NCI-H146 (cell line): ENCODE data around the gene IQCK.
A peak's percentile ranks its signal among the peaks of the same experiment; 100 is the strongest.

Experiments
- DNase-seq: peaks from one replicate; lab custom pipeline; 2025; lab: John Stamatoyannopoulos, UW

IQCK gene

GRCh38 chr16:19718624-19718965 lies 524 bp downstream of the IQCK start:
- peak; percentile 59 for DNase-seq

DNA sequence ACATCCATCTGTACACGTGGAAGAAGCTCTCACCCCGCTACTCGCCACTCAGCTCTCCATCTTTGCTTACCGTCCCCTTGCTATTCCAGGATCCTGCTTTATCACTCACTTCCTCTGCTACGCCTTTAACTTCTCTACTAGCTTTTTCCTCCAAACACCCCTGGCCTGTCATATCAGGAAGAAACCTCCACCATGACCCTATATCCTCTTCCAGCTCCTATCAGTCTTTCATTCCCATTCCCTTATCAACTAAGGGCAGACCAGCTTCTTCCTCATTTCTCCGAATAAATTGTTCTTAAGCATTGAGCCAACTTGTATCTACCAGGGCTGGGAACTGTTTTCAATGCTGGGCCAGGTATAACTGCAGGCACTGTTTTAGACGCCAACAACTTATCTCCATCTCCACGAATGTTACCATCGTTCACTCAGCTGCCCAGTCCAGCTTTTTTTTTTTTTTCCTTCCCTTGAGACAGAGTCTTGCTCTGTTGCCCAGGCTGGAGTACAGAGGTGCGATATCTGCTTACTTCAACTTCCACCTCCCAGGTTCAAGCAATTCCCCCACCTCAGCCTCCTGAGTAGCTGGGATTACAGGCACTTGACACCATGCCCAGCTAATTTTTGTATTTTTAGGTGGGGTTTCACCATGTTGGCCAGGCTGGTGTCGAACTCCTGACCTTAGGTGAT lies 4.3 kb downstream of the IQCK start:
- no peak for DNase-seq

DNA sequence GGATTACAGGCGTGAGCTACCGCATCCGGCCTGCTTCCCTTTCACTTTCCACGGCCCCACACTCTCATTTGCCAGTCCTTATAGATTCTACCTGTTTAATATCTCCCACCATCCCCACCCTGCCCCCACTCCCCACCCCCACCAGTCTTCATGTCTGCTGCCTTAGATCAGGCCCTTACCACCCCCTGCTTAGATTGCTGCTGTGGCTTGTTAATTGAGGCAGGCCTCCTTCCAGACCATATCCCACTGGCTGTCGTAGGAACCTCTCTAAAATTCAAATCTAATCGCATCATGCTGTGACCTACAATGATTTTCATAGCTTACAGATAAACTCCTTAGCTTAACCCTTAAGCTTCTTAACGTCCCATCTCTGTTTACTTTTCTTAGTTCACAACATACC lies 4.9 kb downstream of the IQCK start:
- DNase-seq, result no peak

GRCh38 chr16:19728636-19728965 lies 10.5 kb downstream of the IQCK start:
- DNase-seq, result no peak

GRCh38 chr16:19733551-19733950 lies 15.5 kb downstream of the IQCK start:
- DNase-seq, result no peak

GRCh38 chr16:19735074-19735867 lies 17.2 kb downstream of the IQCK start:
- DNase-seq, result no peak

DNA sequence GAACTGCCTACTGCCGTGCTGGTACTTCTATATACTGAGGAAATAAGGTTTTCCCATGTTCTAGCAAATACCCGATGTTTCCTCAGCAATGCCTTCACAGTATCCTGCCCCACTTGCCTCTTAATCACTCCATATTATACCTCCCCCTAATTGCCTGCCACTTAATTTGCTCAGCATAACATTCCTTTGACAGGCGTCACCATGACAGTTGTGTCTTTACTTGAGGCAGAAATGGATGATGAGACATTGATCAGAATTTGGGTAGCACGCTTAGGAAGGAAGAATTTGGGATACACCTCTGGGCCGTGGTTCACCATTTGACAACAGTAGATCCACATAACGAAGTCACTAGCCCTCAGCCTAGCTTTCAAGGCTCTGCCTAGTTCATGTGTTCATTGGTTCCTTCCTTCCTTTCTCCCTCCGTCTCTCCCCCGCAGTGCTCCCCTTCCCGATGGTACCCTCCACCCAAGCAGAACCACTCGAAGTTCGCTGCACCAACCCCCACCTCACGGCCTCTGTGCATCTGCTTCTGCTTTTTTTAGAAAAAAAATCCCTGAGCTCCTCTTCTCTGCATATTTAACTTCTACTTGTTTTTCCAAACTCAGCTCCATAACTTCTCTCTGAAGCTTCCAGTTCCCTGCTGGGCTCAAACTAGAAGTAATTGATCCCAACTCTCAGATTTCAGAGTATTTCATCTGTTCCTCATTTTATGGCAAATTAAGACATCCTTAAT lies 19.4 kb downstream of the IQCK start:
- DNase-seq, result no peak

DNA sequence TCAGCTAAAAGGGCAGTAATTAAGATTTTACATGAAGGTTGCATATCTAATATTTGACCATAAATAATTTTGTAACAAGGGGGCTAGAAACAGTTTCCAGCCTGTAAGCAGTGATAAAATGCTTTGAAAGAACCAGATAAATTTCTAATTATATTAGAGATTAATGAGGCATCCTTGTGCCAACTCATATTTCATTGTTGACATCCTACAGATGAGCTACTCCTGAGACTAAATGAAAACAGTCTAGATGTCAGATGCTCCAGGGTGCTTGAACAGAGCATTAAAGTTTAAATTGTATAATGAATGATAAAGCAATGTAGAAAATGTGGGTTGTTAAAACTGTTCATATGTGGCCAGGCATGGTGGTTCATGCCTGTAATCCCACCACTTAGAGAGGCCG lies 23.3 kb downstream of the IQCK start:
- DNase-seq, result no peak

- no peak for DNase-seq
Observed at GRCh38 chr16:19743816-19744159, 25.7 kb downstream of the IQCK start.

DNA sequence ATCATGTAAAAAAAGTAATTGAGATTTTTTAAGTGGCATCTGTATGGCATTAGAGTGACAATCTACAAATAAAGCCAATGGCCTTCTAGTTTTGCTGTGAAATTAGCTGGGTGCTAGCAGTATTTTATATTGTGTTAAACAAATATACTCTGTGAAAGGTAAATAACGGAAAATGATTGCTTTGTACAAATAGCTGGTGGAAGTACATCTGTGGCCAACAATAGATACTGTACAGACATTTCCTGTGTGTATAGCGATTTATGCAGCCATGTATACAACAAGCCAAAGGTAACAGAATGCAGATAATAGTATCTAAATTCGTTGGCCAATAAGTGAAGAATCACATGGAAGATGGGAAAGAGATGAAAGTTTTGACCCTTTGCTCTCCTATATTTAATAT lies 26.6 kb downstream of the IQCK start:
- DNase-seq, result peak; percentile 64

DNA sequence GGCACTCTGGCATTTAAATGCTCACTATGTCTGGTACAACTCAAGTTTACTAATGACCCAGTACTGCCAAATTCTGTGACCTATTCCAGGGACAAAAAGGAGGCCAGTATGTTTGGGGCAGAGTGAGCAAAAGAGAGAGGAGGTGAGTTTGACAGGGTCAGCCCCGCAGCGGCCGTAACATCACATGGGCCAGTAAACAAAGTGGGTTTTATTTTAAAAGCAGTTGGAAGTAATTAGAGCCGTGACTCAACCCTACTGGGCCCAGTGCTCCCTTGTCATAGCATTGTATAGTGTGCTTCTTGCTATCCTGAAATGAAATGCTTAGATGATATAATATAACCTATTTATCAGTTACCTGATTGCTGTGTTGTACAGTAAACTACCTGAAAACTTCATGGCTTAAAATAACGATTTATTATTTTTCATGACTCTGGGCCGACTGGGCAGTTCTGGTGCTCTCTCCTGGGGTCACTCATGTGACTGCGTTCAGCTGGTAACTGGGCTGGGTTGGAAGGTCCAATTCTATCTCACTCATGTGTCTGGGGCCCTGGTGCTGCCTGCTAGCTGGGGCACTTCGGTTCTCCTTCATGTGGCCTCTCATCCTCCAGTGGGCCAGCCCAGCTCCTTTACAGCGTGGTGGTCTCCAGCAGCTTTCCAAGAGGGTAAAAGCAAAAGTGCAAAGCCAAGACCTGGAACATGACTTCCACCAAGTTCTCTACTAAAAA lies 27.4 kb downstream of the IQCK start:
- no peak for DNase-seq

GRCh38 chr16:19746561-19746960 lies 28.5 kb downstream of the IQCK start:
- no peak for DNase-seq

GRCh38 chr16:19748389-19749168 lies 30.5 kb downstream of the IQCK start:
- DNase-seq, result no peak

GRCh38 chr16:19749571-19750080 lies 31.6 kb downstream of the IQCK start:
- DNase-seq, result no peak

- no peak for DNase-seq
Observed at GRCh38 chr16:19751478-19752385, 33.7 kb downstream of the IQCK start.

GRCh38 chr16:19753815-19754643 lies 36.0 kb downstream of the IQCK start:
- DNase-seq, result peak; percentile 36

- no peak for DNase-seq
Observed at GRCh38 chr16:19754644-19755036, 36.6 kb downstream of the IQCK start.

- DNase-seq, result no peak
Observed at GRCh38 chr16:19755268-19755667, 37.2 kb downstream of the IQCK start.

DNA sequence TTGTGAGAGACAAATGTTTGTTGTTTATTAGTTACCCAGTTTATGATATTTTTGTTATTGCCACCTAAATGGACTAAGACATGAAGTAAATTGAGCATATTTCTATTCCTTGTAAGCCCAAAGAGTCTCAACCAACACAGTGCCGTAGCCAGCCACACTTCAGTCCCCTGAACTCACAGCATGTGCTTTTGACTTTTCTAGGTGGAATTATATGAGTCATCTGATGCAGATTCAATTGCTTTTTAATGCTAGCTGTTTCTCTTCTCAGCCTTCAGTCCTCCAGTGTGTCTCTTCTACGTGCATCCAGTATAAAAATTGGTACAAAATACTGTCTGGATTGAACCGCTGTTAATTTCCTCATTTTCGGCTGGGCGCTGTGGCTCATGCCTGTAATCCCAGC lies 39.0 kb downstream of the IQCK start:
- DNase-seq, result no peak
